GM18520 (cell line): ENCODE results near the gene ZNF749.

Experiments used
- ATAC-seq: cut with Tn5 transposase; IDR thresholded peaks from one replicate; pipeline ENCODE4 v1.9.1; 2021; ENCODE audit not compliant: unreplicated experiment

ZNF749 gene

GRCh38 chr19:57435062-57435978 is at the start of gene ZNF749:
Gene ZNF749, plus strand, starts transcription at chr19:57435325. Its CDS starts 254 bp downstream, at chr19:57435579.
- ATAC-seq = peak; percentile 96

- no peak for ATAC-seq
These were observed 45.9 kb upstream of the ZNF749 start for GRCh38 chr19:57389194-57389729.

GRCh38 chr19:57389730-57390598 is 45.2 kb upstream of the ZNF749 start, which contains the start of gene ZNF548:
Gene ZNF548, plus strand, starts transcription at chr19:57389854. Its CDS starts 246 bp downstream, at chr19:57390100.
- peak; percentile 96 for ATAC-seq

- ATAC-seq = no peak
These were observed 39.4 kb upstream of the ZNF749 start for GRCh38 chr19:57395710-57396109.

GRCh38 chr19:57398868-57399267 is 36.3 kb upstream of the ZNF749 start:
- ATAC-seq = no peak

GRCh38 chr19:57403737-57404563 is 31.2 kb upstream of the ZNF749 start:
- ATAC-seq = no peak

- no peak for ATAC-seq
These were observed 28.5 kb upstream of the ZNF749 start for GRCh38 chr19:57406516-57407123.

- peak; percentile 98 for ATAC-seq
These were observed 24.1 kb upstream of the ZNF749 start, which contains the start of gene ZNF17 for GRCh38 chr19:57410877-57411671. Gene ZNF17, plus strand, starts transcription at chr19:57411161. Its CDS starts 2,455 bp downstream, at chr19:57413616.

GRCh38 chr19:57419439-57419838 is 15.7 kb upstream of the ZNF749 start:
- no peak for ATAC-seq

- no peak for ATAC-seq
These were observed 14.1 kb upstream of the ZNF749 start for GRCh38 chr19:57421037-57421436.

GRCh38 chr19:57434386-57435061 is 601 bp upstream of the ZNF749 start:
- no peak for ATAC-seq

- ATAC-seq = no peak
These were observed 1.3 kb downstream of the ZNF749 start for GRCh38 chr19:57436417-57436816.

- no peak for ATAC-seq
These were observed 2.8 kb downstream of the ZNF749 start for GRCh38 chr19:57437931-57438330.

- ATAC-seq = no peak
These were observed 3.8 kb downstream of the ZNF749 start for GRCh38 chr19:57438925-57439324.

GRCh38 chr19:57441979-57442752 is 7.0 kb downstream of the ZNF749 start:
- no peak for ATAC-seq

GRCh38 chr19:57443121-57443696 is 8.1 kb downstream of the ZNF749 start:
- ATAC-seq = no peak

- no peak for ATAC-seq
These were observed 17.2 kb downstream of the ZNF749 start for GRCh38 chr19:57452307-57452706.
